IPS-NIHi11 (cell line): ENCODE data around the gene VPREB3.

Source experiments
- DNase-seq: peaks from one replicate; pipeline ENCODE4 v3.0.0; 2012; ENCODE audit warnings: mixed read lengths, low spot score

The VPREB3 gene

DNA sequence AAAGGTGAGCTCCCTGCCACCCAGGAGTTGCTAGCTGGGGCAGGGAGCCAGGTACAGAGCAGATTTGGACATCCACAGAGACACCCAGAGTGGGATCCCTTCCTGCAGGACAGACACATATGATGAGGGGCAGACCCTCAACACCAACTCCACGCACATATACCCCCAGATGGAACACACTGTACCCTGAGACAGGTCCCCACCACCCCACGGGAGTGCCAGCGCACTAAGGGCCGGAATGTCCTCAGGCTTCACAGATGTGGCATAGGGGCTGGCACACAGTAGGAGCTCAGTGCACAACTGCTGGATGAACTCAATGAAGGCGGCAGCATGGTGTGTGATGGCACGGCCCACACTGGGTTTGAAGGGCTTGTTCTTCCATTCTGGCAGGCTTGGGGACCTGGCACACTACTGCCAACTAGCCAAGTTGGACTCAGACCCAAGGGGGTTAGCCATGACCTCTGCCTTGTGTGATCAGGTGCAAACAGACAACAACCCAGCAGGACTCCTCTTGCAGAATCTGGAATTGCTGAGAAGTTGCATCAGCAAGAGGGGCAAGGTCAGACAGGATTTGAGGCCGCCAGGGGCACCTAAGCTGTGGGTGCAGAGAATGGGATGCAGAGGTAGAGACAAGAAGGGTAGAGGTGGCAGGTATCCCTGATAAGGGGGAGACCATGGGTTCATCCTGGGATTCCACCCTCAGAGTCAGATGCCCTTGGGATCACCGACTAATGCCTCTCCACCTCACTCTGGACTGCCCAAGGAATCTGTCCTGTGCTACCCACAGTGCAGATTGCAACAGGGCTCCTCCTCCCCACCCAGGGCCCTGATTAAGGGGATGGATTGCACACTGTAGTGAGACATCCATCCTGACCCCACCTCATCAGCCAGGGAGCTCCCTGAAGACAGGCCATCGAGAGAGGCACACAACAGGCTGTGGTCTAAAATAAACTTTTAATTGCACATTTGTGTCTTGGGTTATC, 11.0 kb upstream of the VPREB3 start:
- DNase-seq = no peak

DNA sequence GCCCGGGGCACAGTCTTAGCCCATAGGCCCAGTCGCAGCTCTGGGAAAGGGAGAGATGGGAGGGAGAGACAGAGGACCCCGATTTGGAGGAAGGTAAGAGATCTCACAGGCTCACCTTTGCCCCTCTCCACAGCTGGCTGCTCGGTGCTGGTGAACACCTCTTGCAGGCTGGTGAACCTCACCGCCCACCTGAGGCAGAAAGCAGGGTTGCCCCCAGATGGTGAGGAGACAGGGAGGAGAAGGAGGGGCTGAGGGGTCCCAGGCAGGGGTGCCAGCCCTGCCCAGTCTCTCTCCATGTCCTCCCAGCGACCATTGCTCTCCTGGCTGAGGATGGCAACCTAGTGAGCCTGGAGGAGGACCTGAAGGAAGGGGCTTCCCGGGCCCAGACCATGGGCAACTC, 9.7 kb upstream of the VPREB3 start:
- no peak for DNase-seq

DNA sequence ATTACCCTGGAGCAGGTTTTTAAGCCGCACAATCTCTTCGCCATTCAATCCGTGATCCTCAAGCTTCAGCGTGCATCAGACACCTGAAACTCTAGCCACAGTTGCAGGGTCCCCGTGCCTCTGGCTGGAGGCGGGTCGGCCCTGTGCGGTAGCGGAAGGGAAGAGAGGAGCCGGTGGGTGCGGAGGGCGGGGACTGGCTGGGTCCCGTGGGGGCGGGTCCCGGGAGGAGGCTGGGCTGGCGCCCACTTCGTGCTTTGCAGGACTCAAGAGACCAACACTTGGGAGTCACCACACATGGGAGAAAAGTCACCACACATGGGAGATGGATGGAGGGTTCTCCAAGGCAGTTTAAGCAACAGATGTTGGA, 9.3 kb upstream of the VPREB3 start:
- DNase-seq = no peak

DNA sequence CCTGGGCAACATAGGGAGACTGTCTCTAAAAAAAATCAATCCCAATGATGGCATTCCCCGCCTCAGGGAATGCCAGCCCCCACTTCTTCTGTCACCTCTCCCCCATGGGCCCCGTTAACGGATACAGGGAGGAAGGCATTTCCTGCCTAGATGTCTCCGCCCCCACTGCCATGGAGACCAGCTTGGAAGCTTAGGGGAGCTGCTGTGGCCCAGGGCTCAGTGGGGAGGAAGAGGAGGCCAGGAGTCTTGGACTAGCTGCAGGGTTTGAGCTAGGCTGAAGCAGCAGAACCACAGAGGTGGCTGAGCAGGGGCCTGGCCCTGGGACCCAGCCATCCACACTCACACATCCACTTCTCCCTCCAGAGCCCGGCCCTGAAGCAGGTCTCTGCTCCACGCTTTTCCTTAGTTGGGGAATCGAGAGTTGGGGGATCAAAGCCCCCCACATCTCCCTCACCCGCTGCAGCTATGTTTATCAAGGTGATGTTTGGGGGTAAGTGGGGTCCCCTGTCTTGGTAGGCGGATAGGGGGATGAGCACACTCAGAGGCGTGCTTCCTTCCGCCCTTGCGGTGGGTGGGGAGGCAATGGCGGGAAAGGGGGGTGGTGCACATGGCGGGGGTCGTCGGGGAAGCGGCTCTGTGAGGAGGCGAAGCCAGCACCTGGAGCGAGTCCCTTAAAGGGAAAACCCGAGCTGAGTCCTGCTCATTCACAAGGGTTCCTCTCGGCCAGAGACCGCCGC, 8.8 kb upstream of the VPREB3 start, which contains the start of gene C22orf15:
C22orf15 (plus strand) TSS at position 149 of the 737 bp plus-strand sequence; CDS start at position 466, 317 bp downstream.
- DNase-seq = peak; percentile 57

DNA sequence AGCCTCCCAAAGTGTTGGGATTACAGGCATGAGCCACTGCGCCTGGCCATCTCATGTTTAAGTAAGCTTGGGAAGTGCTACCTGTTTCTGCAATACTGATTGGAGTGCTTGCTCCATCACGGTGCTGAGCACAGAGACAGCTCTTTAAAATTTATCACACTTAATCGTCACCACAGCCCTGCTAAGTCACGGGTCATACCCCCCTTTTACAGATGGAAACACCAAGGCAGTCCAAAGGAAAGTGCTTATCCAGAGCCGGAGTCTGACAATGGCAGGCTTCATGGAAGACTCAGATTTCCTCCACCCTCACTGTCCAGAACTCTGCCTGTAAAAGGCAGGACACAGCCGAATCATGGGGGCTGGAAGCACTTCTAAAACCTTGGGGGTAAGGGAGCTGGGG, 5.8 kb upstream of the VPREB3 start:
- no peak for DNase-seq

DNA sequence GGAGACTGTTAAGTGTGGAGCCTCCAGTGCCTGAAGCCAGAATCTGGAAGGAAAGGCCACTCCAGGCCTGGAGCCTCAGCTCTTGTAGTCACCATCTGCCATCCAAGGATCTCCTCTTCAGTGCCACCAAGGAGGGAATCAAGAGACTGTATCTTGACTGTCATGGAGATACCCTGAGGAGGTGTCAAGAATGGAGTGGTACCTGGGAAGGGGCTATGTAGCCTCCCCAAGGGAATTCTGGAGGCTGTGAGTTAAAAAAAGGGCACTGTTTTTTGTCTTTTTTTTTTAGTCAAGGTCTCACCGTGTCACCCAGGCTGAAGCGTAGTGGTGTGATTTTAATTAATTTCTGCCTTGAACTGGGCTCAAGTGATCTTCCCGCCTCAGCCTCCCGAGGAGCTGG, 5.3 kb upstream of the VPREB3 start:
- no peak for DNase-seq

DNA sequence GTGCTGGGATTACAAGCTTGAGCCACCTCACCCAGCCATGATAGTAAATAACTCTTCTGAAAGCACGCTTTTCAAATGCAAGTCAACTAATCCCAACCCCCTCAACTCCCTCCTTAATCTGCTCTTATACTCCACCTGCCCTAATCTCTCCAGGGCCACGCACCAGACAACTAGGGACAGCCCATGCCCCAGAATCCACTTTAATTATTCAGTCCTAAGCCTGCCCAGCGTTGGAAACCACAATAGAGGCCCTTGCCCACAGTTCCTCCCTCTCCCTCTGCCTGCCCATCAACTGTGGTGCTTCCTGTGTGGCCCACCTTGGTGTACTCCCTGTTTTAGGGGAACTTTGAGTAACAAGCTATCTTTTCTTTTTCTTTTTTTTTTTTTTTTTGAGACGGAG, 2.7 kb upstream of the VPREB3 start:
- no peak for DNase-seq

DNA sequence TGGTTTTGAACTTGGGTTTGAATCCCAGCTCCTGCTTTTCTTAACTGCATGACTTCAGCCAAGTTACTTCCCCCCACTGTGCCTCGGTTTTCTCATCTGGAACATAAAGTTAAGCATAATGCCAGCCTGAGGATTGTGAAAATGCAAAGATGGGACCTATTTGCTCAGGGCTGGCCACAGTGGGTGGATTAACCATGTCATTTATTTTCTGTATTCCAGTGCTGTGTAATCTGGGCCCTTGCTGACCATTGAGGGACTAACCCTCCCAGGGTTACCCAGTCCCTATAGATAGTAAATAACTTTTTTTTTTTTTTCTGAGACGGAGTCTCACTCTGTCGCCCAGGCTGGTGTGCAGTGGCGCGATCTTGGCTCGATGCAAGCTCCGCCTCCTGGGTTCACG, 1.5 kb upstream of the VPREB3 start:
- DNase-seq = no peak

DNA sequence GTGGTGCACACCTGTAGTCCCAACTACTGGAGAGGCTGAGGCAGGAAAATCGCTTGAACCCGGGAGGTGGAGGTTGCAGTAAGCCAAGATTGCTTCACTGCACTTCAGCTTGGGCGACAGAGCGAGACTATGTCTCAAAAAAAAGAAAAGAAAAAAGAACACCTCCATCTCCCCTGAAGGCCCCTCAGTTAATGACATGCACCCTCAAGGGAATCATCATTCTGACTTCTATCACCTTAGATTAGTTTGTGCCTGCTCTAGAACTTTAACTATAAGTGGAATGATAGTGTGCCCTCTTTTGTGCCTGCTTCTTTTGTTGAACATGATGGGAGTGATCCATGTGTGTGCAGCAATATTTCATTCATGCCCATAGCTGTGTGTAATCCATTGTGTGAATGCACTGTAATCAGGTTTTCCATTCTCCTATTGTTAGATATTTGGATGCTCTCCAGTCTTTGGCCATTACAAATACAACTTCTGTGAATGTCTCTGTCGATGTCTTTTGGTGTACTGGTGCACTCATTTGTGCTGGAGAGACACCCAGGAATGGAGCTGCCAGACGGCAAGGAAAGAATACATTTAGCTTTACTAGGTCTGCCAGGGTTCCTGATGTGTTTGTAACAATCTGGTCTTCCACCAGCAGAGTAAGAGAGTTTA, 883 bp upstream of the VPREB3 start:
- no peak for DNase-seq

DNA sequence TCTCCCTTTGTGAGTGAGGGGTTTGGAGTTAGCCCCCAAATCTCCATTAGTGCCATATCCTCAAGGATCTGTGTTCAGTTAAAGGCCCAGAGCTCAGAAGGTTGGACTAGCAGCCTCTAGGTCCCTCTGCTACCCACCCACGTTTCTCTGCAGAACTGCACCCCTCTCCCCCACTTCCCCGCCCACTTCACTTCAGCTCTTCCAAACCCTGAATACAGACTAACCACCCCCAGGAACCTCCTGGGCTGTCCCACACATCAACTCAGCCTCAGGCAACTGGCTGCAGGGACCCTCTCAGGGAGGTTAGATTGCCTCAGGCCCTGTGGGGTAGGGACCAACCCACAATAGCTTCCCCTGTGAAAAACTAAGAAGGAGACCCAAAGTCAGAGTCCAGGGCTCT, 840 bp downstream of the VPREB3 start:
- no peak for DNase-seq

DNA sequence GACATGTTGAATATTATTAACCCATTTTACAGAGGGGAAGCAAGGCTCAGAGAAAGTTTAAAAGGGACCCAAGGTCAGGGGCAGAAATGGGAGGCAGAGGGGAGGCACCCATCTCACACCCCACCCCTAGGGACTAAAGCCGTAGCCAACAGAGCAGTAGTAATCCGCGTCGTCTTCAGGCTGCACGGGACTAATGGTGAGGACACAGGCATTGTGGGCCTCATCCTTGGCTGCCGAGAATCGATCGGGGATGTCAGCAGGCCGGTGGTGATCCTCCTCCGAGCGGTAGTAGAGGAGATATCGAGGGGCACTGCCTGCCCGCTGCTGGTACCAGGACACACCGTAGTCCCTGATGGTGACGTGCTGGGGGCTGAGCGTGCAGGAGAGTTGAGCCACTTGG, 1.5 kb downstream of the VPREB3 start:
- DNase-seq = no peak

DNA sequence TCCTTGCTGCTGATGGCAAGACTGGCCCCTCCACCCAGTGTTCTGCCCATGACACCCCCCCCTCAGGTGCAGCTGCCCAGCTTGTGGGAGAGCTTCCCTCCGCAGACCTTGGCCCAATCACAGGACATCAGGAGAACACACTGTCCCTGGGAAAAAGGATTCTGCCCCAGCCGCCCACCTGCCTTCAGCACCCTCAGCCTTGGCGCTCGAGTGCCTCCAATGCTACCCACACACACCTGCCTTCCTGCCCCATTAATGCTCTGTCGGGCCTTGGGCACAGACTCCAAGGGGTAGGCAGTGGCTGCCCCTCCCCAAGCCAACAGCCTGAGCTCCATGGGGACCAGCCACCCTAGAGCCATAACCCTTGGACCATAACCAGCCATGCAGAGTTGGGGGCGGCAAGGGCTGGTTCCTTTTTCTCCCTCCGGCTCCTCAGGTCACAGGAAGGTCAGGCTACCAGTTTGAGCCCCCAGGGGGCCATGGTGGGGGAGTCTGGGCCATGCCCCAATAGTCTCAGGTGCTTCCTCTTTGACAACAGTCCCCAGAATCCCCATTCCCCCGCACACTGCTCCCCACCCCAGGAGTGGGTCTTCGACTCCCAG, 2.0 kb downstream of the VPREB3 start:
- no peak for DNase-seq

DNA sequence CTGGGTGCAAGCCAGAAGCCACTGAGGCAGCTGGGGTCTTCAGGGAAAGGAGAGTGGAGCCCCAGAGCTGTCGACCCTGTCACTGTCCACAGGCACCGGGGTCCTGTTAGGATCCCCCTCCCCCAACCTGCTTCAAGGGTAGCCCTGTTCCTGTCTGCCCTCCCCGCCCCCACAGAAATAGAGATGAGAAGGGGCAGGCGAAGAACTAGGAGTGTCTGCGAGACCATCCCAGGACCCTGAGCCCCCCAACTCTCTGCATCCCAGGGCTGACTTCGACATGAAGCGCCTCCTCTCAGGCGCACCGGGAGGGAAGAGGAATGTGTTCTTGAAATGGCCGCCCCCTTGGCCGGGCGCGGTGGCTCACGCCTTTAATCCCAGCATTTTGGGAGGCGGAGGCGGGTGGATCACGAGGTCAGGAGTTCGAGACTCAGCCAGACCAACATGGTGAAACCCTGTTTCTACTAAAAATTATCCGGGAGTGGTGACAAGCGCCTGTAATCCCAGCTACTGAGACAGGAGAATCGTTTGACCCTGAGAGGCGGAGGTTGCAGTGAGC, 2.7 kb downstream of the VPREB3 start:
- peak; percentile 46 for DNase-seq

DNA sequence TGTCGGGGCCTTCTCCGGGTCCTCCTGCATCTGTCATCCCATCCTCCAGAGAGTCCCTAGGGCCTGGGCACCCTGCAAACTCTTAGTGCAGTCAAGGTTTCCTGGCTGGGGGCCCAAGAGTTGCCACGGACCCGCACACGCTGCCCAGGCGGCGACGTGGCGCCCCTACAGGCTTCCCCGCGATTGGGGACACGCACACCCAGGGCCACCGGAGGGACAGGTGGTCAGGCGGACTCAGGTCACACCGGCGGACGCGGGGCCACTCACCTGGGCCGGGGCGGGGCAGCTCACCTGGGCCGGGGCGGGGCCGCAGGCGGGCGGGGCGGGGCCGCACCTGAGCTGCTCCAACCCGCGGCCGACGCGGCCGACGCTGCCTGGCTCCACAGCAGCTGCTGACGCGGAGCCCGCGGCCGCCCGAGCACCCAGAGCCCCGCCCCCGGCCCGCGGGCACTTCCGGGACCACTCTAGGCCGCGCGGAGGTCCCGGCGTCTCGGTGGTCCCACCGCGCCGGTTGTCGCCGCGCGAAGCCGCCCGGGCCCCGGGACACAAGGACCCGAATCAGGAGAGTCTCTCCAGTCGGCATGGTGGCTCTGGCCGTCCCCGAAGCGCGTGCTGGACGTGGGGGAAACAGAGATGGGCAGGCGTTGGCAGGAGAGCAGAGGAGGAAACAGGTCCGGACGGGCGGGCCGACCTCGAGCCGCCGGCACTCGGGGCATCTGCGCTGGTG, 3.3 kb downstream of the VPREB3 start, which contains the start of gene ZNF70:
ZNF70 (minus strand) TSS at position 399 of the 727 bp plus-strand sequence. CDS start 5,972 bp downstream, outside the sequence.
- DNase-seq = peak; percentile 99

DNA sequence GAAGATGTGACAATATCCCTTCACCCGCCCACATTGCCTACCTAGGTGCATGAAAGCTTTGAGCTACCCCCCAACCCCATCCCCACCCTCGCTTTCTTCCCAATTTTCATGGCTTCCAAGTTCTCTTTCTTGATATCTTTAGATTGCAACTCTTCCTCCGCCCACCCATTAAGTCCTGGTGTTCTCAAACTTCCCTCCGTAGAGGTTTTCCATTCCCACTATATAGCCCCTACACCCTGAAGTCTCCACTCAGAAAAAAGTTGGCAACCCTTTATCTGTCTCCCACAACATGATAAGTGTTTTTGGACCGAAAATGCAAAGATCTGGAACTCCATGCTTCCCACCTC, 3.9 kb downstream of the VPREB3 start:
- no peak for DNase-seq

DNA sequence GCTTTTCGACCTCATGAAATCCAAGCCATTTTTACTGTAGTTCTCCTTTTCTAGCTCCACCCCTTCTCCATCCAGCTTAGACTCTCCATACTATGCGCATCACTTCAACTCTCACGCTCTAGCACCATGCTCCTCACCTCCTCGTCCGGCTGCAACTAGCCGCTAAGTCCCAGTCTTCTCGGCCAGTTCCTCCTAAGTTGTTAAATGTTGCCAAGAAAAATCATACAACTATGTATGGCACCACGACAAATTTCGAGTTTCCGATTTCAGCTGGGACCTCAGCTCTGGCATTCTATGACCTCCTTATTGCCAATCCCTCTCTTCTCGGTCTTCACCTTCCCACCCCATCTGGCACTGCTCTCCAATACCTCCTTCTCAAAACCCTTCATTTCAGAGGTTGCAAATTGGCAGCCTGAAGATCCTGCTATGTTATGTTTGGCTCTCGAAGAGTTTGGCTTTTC, 4.4 kb downstream of the VPREB3 start:
- DNase-seq = no peak

DNA sequence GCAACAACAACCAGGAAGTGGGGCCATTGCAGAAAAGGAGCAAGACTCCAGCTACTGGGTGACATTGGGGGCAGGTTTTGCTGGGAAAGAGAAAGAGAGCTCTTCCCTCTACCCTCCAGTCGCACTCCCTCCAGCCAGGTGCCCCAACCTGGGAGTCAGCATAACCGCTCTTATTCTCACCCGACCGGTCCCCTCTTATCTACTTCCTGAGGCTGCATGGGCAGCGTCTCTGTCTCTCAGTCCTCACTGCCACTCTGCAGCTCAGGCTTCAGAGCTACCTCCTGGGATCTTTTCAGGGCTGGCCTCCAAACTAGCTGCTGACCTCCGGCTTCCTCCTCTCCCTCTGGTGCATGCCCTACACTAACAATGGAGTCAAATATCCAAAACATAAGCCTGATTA, 8.4 kb downstream of the VPREB3 start:
- DNase-seq = no peak

DNA sequence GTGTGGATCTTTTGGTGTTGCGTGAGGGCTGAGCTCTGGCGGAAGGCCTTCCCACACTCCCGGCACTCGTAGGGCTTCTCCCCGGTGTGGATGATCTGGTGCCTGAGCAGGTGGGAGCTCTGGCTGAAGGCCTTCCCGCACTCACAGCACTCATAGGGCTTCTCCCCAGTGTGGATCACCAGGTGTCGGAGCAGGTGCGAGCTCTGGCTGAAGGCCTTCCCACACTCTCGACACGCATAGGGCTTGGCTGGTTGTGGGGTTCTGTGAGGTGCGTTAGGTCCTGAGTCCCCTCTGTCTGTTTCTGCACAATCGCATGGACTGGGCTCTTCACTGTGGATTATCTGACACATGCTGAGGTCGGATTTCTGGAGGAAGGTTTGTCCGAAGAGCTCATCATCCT, 9.7 kb downstream of the VPREB3 start:
- no peak for DNase-seq

DNA sequence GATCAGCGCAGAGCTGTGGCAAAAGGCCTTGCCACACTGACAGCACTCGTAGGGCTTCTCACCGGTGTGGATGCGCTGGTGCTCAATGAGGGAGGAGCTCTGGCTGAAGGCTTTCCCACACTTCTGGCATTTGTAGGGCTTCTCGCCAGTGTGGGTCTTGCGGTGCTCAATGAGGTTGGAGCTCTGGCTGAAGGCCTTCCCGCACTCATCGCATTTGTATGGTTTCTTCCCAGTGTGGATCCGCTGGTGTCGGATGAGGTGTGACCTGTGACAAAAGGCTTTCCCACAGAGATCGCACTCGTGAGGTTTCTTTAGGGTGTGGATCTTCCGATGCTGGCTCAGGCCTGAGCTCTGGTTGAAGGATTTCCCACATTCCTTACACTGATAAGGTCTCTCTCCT, 10.2 kb downstream of the VPREB3 start:
- DNase-seq = no peak

DNA sequence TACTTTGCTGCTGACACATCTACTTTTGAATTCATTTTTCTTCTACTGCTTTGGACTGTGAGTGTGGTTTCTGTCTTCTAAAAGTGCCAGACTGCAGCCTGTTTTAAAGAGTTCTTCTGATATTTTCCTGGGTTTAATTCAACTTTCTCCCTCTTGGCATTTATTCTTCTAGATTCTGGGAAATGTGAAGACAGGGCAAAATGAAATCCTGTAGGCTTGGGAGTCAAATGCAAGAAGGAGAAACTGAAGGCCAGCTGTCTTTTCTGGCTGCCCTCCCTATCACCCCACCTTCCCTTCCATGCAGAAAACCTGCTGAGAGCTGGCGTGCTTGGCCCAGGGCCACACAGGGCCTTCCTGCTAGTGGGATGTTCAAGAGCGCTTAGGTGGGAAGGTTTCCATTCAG, 10.9 kb downstream of the VPREB3 start:
- DNase-seq = no peak
